ENCODE data around the gene FOXE1. TPM values are rescaled to one million over a fixed set of nuclear protein-coding genes. Genes with fewer than 3 reads are reported as not detected.

The FOXE1 gene
- total and polyA plus RNA-seq, 2 of the 4 experiments (the other 2 are of a cell fraction): under 0.01 to 0.22 TPM

GRCh38 chr9:97895211-97895610 is 42.2 kb downstream of the FOXE1 start:
- no peak overlapping the region for H2AFZ ChIP-seq (replicated peaks; ENCODE audit: low read length, poor library complexity)
- POLR2A ChIA-PET (ENCODE audit: unreplicated experiment): no interaction called here
- H2BK5ac ChIP-seq (ENCODE audit: low read depth, low read length, poor library complexity, severe bottlenecking): no peak overlapping the region
- H2AK5ac ChIP-seq (ENCODE audit: low read depth, low read length): no peak overlapping the region
- CTCF ChIA-PET: no interaction called here
- no peak overlapping the region for H2BK120ac ChIP-seq (ENCODE audit: low read depth, low read length)
- H3K4me1 ChIP-seq (ENCODE audit: control insufficient read depth, insufficient read depth, low read length): no peaks in the 10 kb centered on the region
- DNase-seq: no peak
- dilution Hi-C loops (cut with HindIII; ENCODE audit: low sequenced_read_pairs, unreplicated experiment): no loop called here
- H3K9me1 ChIP-seq (ENCODE audit: insufficient read depth, low read length): no peaks in the 10 kb centered on the region; the same call in 1 of the 2 replicates
- no peaks in the 10 kb centered on the region; the same call in 1 of the 2 replicates for H3K27me3 ChIP-seq (ENCODE audit: control insufficient read depth, insufficient read depth, low read length)
- H4K91ac ChIP-seq (ENCODE audit: insufficient read depth, low read depth, low read length): no peak overlapping the region
- in situ Hi-C loops (cut with MboI; ENCODE audit: low sequenced_read_pairs): no loop called here
- H3K4me2 ChIP-seq (ENCODE audit: low read depth, low read length): no peak overlapping the region
- no peak overlapping the region for H3K56ac ChIP-seq (ENCODE audit: extremely low read depth, insufficient read depth, low read length)
- no peak overlapping the region for H3K9ac ChIP-seq (ENCODE audit: low read depth, low read length)
- H3K14ac ChIP-seq (replicated peaks; ENCODE audit: low read depth, low read length): no peak overlapping the region
- H3K23ac ChIP-seq (ENCODE audit: low read depth, low read length): no peak overlapping the region
- no peak overlapping the region for H3K18ac ChIP-seq (ENCODE audit: low read depth, low read length)
- intact Hi-C loops (cut with micrococcal nuclease): loop anchor here (10.0 kb wide), 1 partner anchor 430 kb away; no protein-coding TSS in a partner anchor
- no peaks in the 10 kb centered on the region for H3K36me3 ChIP-seq (ENCODE audit: control insufficient read depth, insufficient read depth, low read length)
- peaks cover 6% of the 10 kb centered on the region for H3K9me3 ChIP-seq (ENCODE audit: control insufficient read depth, insufficient read depth, low read length)
- no peak overlapping the region for H3K4ac ChIP-seq (ENCODE audit: low read depth, low read length)
- no peak overlapping the region for H2BK20ac ChIP-seq (ENCODE audit: low read depth, low read length)
- H3K79me1 ChIP-seq (ENCODE audit: low read depth in 1 of 2, low read length in 2 of 2): 0 out of 4 replicates have a peak, but pooled peaks cover 0 to 2% of the 10 kb centered on the region in 2 experiments
- no peak overlapping the region for H3K27ac ChIP-seq (ENCODE audit: insufficient read depth, low read length)
- H2AK9ac ChIP-seq (replicated peaks; ENCODE audit: low read depth, low read length, poor library complexity): no peak overlapping the region
- H4K8ac ChIP-seq (ENCODE audit: low read depth in 2 of 2, low read length in 2 of 2): no peak overlapping the region
- no peak for ATAC-seq (ENCODE audit: low read depth)
- no TSS peak for BruUV-seq (replicated peaks)
- no peaks in the 10 kb centered on the region for H4K20me1 ChIP-seq (ENCODE audit: insufficient read depth, low read length)
- no CpG with 5 or more reads among the region's 1 CpG for WGBS, 2 experiments (ENCODE audit: extremely low coverage in 2 of 2, insufficient read length in 1 of 2)
- TF ChIP-seq MAFK (IDR thresholded peaks at IDR 0.05; ENCODE audit: low read depth, low read length) (no peak), POLR2A (IDR thresholded peaks at IDR 0.05; ENCODE audit: low read depth, low read length) (no peak), SMC3 (IDR thresholded peaks at IDR 0.05; ENCODE audit: low read depth, low read length) (no peak), CTCF (conservative IDR thresholded peaks at IDR 0.05; ENCODE audit: low read depth, low read length) (no peak), RAD21 (IDR thresholded peaks at IDR 0.05; ENCODE audit: low read length) (no peak), NFE2L2 (IDR thresholded peaks at IDR 0.05; ENCODE audit: low read depth, low read length) (no peak), RFX5 (IDR thresholded peaks at IDR 0.05; ENCODE audit: low read depth, low read length) (no peak), CEBPB (IDR thresholded peaks at IDR 0.05; ENCODE audit: low read depth, low read length) (no peak), USF2 (IDR thresholded peaks at IDR 0.05; ENCODE audit: low read depth, low read length) (no peak), BHLHE40 (IDR thresholded peaks at IDR 0.05; ENCODE audit: low read depth, low read length) (no peak), CHD1 (IDR thresholded peaks at IDR 0.05; ENCODE audit: low read depth, low read length) (no peak), ELK1 (IDR thresholded peaks at IDR 0.05; ENCODE audit: borderline replicate concordance, low read depth, low read length) (no peak), RCOR1 (IDR thresholded peaks at IDR 0.05; ENCODE audit: insufficient replicate concordance, low read length) (no peak), MXI1 (IDR thresholded peaks at IDR 0.05; ENCODE audit: borderline replicate concordance, low read depth, low read length) (no peak), FOS (IDR thresholded peaks at IDR 0.05; ENCODE audit: low read depth, low read length) (no peak), MAZ (IDR thresholded peaks at IDR 0.05; ENCODE audit: borderline replicate concordance, low read depth, low read length) (no peak)
- H4K5ac ChIP-seq (ENCODE audit: low read depth, low read length): no peak overlapping the region
- no peak overlapping the region for H3K4me3 ChIP-seq (ENCODE audit: insufficient read depth, low read depth, low read length)
- H2BK15ac ChIP-seq (ENCODE audit: low read depth, low read length): no peak overlapping the region
